HG03460 (cell line): Measurements from ENCODE around the gene TCF12.

Source experiments
- ATAC-seq: cut with Tn5 transposase; IDR thresholded peaks from one replicate; pipeline ENCODE4 v1.9.1; 2021; ENCODE audit not compliant: unreplicated experiment

The TCF12 gene

GRCh38 chr15:57328897-57329296, 410.5 kb downstream of the TCF12 start:
- ATAC-seq: no peak

GRCh38 chr15:57329582-57330367, 411.3 kb downstream of the TCF12 start:
- no peak for ATAC-seq

GRCh38 chr15:57330619-57331340, 412.3 kb downstream of the TCF12 start:
- no peak for ATAC-seq

- ATAC-seq: no peak
Observed at GRCh38 chr15:57332326-57332725, 413.9 kb downstream of the TCF12 start.

GRCh38 chr15:57333487-57333886, 415.0 kb downstream of the TCF12 start:
- ATAC-seq: no peak

- no peak for ATAC-seq
Observed at GRCh38 chr15:57334257-57334656, 415.8 kb downstream of the TCF12 start.

- no peak for ATAC-seq
Observed at GRCh38 chr15:57335293-57335715, 416.9 kb downstream of the TCF12 start.

GRCh38 chr15:57335719-57336118, 417.3 kb downstream of the TCF12 start:
- no peak for ATAC-seq

GRCh38 chr15:57337868-57338411, 419.5 kb downstream of the TCF12 start:
- no peak for ATAC-seq

- ATAC-seq: no peak
Observed at GRCh38 chr15:57339321-57339720, 420.9 kb downstream of the TCF12 start.
